ENCODE measurements around the gene NCAPD3.

Gene NCAPD3

GRCh38 chr11:134157451-134157850, 66.3 kb downstream of the NCAPD3 start:
- DNase-seq = no peak

- no peak for DNase-seq
Measured at GRCh38 chr11:134155946-134156865, 67.6 kb downstream of the NCAPD3 start.

- no peak for DNase-seq
Measured at GRCh38 chr11:134155456-134155855, 68.3 kb downstream of the NCAPD3 start.

GRCh38 chr11:134154441-134154840, 69.3 kb downstream of the NCAPD3 start:
- no peak for DNase-seq

GRCh38 chr11:134153147-134153905, 70.4 kb downstream of the NCAPD3 start:
- no peak for DNase-seq

GRCh38 chr11:134152696-134153095, 71.1 kb downstream of the NCAPD3 start:
- DNase-seq = no peak

- DNase-seq = no peak
Measured at GRCh38 chr11:134151083-134151747, 72.6 kb downstream of the NCAPD3 start.

- no peak for DNase-seq
Measured at GRCh38 chr11:134150195-134150903, 73.4 kb downstream of the NCAPD3 start.

GRCh38 chr11:134149371-134149770, 74.4 kb downstream of the NCAPD3 start:
- no peak for DNase-seq

GRCh38 chr11:134146598-134146997, 77.2 kb downstream of the NCAPD3 start:
- DNase-seq = no peak

GRCh38 chr11:134145715-134146114, 78.1 kb downstream of the NCAPD3 start:
- no peak for DNase-seq

GRCh38 chr11:134144744-134145143, 79.0 kb downstream of the NCAPD3 start:
- no peak for DNase-seq

GRCh38 chr11:134143801-134144200, 80.0 kb downstream of the NCAPD3 start:
- DNase-seq = no peak

- DNase-seq = no peak
Measured at GRCh38 chr11:134142536-134142935, 81.2 kb downstream of the NCAPD3 start.

GRCh38 chr11:134140961-134141490, 82.7 kb downstream of the NCAPD3 start:
- DNase-seq = no peak

GRCh38 chr11:134139873-134140331, 83.9 kb downstream of the NCAPD3 start:
- peak; percentile 25 to 58 for DNase-seq

- DNase-seq = no peak
Measured at GRCh38 chr11:134139303-134139872, 84.4 kb downstream of the NCAPD3 start.

GRCh38 chr11:134138376-134138775, 85.4 kb downstream of the NCAPD3 start:
- no peak for DNase-seq

- no peak for DNase-seq
Measured at GRCh38 chr11:134134167-134134566, 89.6 kb downstream of the NCAPD3 start.

- no peak for DNase-seq
Measured at GRCh38 chr11:134132808-134133207, 91.0 kb downstream of the NCAPD3 start.

GRCh38 chr11:134131628-134132244, 92.0 kb downstream of the NCAPD3 start:
- no peak for DNase-seq

Measured in CD4-positive, alpha-beta T cell treated with Interleukin-1 beta for 1 hour (primary cell).